ENCODE data around the gene OR5M3. TPM values are rescaled to one million over a fixed set of nuclear protein-coding genes. Genes with fewer than 3 reads are reported as not detected.

OR5M3 gene
- not detected in 2 replicates for total RNA-seq

GRCh38 chr11:56473252-56473651 lies at the start of gene OR5M3:
Gene OR5M3, minus strand, starts transcription at chr11:56473352. Its CDS starts 2,855 bp downstream, at chr11:56470497.
- DNase-seq (ENCODE audit: low read depth): no peak
- no peak within 1 kb of the TSS for H3K4me3 ChIP-seq (ENCODE audit: low read depth, low read length)
- TF ChIP-seq CTCF (IDR thresholded peaks at IDR 0.05; ENCODE audit: insufficient read depth, low read depth, low read length): no peak

GRCh38 chr11:56522008-56522407 lies 48.9 kb upstream of the OR5M3 start:
- TF ChIP-seq CTCF (IDR thresholded peaks at IDR 0.05; ENCODE audit: insufficient read depth, low read depth, low read length): no peak
- no peak for DNase-seq (ENCODE audit: low read depth)
- no peak overlapping the region for H3K4me3 ChIP-seq (ENCODE audit: low read depth, low read length)

GRCh38 chr11:56513280-56513679 lies 40.1 kb upstream of the OR5M3 start:
- DNase-seq (ENCODE audit: low read depth): no peak
- no peak overlapping the region for H3K4me3 ChIP-seq (ENCODE audit: low read depth, low read length)
- no peak for TF ChIP-seq CTCF (IDR thresholded peaks at IDR 0.05; ENCODE audit: insufficient read depth, low read depth, low read length)

- DNase-seq (ENCODE audit: low read depth): no peak
- TF ChIP-seq CTCF (IDR thresholded peaks at IDR 0.05; ENCODE audit: insufficient read depth, low read depth, low read length): no peak
- H3K4me3 ChIP-seq (ENCODE audit: low read depth, low read length): no peak overlapping the region
Observed at GRCh38 chr11:56509439-56509838, 36.3 kb upstream of the OR5M3 start.

GRCh38 chr11:56497010-56497409 lies 23.9 kb upstream of the OR5M3 start:
- H3K4me3 ChIP-seq (ENCODE audit: low read depth, low read length): no peak overlapping the region
- no peak for TF ChIP-seq CTCF (IDR thresholded peaks at IDR 0.05; ENCODE audit: insufficient read depth, low read depth, low read length)
- DNase-seq (ENCODE audit: low read depth): no peak

GRCh38 chr11:56495117-56495516 lies 22.0 kb upstream of the OR5M3 start:
- no peak for TF ChIP-seq CTCF (IDR thresholded peaks at IDR 0.05; ENCODE audit: insufficient read depth, low read depth, low read length)
- H3K4me3 ChIP-seq (ENCODE audit: low read depth, low read length): no peak overlapping the region
- no peak for DNase-seq (ENCODE audit: low read depth)

- TF ChIP-seq CTCF (IDR thresholded peaks at IDR 0.05; ENCODE audit: insufficient read depth, low read depth, low read length): no peak
- no peak for DNase-seq (ENCODE audit: low read depth)
- H3K4me3 ChIP-seq (ENCODE audit: low read depth, low read length): no peak within 1 kb of the TSS
Observed at GRCh38 chr11:56491270-56491669, 18.1 kb upstream of the OR5M3 start, which contains the start of gene OR5M8. Gene OR5M8, minus strand, starts transcription at chr11:56491370. Its CDS starts 0 bp downstream, at chr11:56491370.
